MM.1S (cell line): ENCODE measurements around the gene OTOA.

Experiments
- CTCF ChIP-seq: fragments of 300-600 bp; sonication (generic); IDR thresholded peaks from 2 replicates; pipeline ENCODE4 v1.5.1; 2016; ENCODE audit warnings: antibody characterized with exemption, low read length, mixed read lengths
- EZH2phosphoT487 ChIP-seq: fragments of 300-600 bp; sonication (generic); IDR thresholded peaks from 2 replicates; pipeline ENCODE4 v1.6.1; 2018; ENCODE audit warnings: antibody characterized with exemption, low read length

- no peak for TF ChIP-seq CTCF
- no peak for TF ChIP-seq EZH2phosphoT487
Measured at GRCh38 chr16:21637032-21637968, 26.5 kb upstream of the OTOA start.
